Activated CD8-positive, alpha-beta memory T cell treated with anti-CD3 and anti-CD28 coated beads for 24 hours (primary cell): Measurements from ENCODE around the gene SLC27A5.
"Not testable (repeated sequence)": the region's sequence is repeated elsewhere in the genome, so short reads cannot be mapped to it uniquely, and the experiment has no call there.

Experiments
- DNase-seq: peaks from one replicate; pipeline ENCODE4 v3.0.0-alpha.2; 2020

The SLC27A5 gene

GRCh38 chr19:58484349-58484748 is 27.4 kb downstream of the SLC27A5 start:
- DNase-seq, result not testable (repeated sequence)

- DNase-seq, result no peak
These were observed 28.0 kb downstream of the SLC27A5 start for GRCh38 chr19:58483776-58484175.

GRCh38 chr19:58482372-58482771 is 29.4 kb downstream of the SLC27A5 start:
- DNase-seq, result no peak

- no peak for DNase-seq
These were observed 31.0 kb downstream of the SLC27A5 start for GRCh38 chr19:58480831-58481230.

GRCh38 chr19:58480481-58480830 is 31.3 kb downstream of the SLC27A5 start:
- no peak for DNase-seq

- DNase-seq, result no peak
These were observed 31.9 kb downstream of the SLC27A5 start for GRCh38 chr19:58479736-58480480.

GRCh38 chr19:58479303-58479702 is 32.5 kb downstream of the SLC27A5 start:
- no peak for DNase-seq

GRCh38 chr19:58477871-58478270 is 33.9 kb downstream of the SLC27A5 start:
- DNase-seq, result no peak

- DNase-seq, result no peak
These were observed 34.7 kb downstream of the SLC27A5 start for GRCh38 chr19:58477130-58477529.

- DNase-seq, result no peak
These were observed 35.2 kb downstream of the SLC27A5 start for GRCh38 chr19:58476498-58477015.

GRCh38 chr19:58475714-58476497 is 35.9 kb downstream of the SLC27A5 start, which contains the start of gene ZNF446:
TSS of gene ZNF446 (plus strand) at chr19:58476352. CDS start at chr19:58477219, 867 bp downstream.
- DNase-seq, result peak; percentile 96

- no peak for DNase-seq
These were observed 36.6 kb downstream of the SLC27A5 start for GRCh38 chr19:58474997-58475713.

- DNase-seq, result no peak
These were observed 37.3 kb downstream of the SLC27A5 start for GRCh38 chr19:58474291-58474996.

GRCh38 chr19:58473775-58474174 is 38.0 kb downstream of the SLC27A5 start:
- no peak for DNase-seq

- no peak for DNase-seq
These were observed 40.1 kb downstream of the SLC27A5 start for GRCh38 chr19:58471736-58472135.

- not testable (repeated sequence) for DNase-seq
These were observed 40.8 kb downstream of the SLC27A5 start for GRCh38 chr19:58470837-58471543.

GRCh38 chr19:58469241-58470013 is 42.4 kb downstream of the SLC27A5 start:
- no peak for DNase-seq

GRCh38 chr19:58468216-58468839 is 43.5 kb downstream of the SLC27A5 start:
- DNase-seq, result no peak

GRCh38 chr19:58466760-58467589 is 44.8 kb downstream of the SLC27A5 start, which contains the start of gene ZNF324:
TSS of gene ZNF324 (plus strand) at chr19:58467080. CDS start at chr19:58469186, 2,106 bp downstream.
- peak; percentile 98 for DNase-seq
